ENCODE results near the gene C9.
"Not testable (repeated sequence)": the region's sequence is repeated elsewhere in the genome, so short reads cannot be mapped to it uniquely, and the experiment has no call there.

Gene C9

DNA sequence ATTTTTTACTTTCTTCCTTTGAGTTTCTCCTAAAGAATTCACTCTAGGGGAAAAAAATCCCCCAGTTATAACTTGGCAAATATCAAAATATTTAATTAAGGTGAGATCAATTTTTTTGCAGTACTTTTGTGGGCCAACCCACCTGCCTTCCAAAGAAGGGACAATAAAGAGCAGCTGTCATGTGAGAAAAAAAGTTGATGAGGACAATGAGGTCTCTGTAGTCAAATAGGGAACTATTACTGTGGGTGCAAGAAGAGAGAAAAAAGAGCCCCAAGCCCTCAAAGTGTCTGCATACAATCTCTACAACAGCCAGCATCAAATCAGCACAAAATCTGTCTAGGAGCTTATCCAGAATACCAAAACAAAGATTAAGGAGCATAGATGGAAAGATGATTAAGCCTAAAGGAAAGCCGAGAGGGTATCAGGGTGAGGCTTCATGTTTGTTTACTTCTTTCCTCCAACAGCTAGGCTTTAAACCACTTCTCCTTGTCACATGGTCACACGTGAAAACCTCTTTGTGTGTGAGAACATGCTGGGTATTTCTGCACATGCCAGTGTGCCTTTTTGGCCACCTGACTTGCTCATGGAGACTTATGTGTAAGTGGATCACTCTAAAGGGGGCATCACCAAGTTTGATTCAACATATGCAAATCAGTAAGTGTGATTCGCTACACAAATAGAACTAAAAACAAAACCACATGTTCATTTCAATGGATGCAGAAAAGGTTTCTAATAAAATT is 125.8 kb downstream of the C9 start:
- Mint-ChIP-seq H3K36me3 (peaks cover 13% of the 10 kb centered on the region), H3K4me1 (ENCODE audit: low read depth) (peaks cover 2% of the 10 kb centered on the region), H3K27me3 (no peaks in the 10 kb centered on the region), H3K9me3 (ENCODE audit: low read depth) (peaks cover 13% of the 10 kb centered on the region), H3K27ac (no peak overlapping the region), H3K4me3 (no peak overlapping the region)

DNA sequence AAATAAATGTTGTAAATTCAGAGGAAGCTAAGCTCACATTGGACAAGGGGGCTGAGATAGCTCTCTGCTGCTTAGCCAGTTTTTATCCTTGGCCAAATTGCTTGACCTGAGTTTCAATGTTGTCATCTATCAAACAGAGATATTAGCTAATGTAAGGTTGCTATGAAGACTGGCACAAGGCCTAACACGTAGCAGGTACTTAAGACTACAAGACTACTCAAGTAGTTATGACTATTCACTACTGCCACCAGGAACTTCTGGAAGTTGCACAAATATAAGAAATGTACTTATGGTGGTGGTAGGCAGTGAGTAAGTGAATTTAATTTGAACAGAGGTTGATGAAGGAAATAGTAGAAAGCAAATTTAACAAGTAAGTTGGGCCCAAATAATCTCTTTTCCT is 127.6 kb downstream of the C9 start:
- H3K27me3 Mint-ChIP-seq, result no peaks in the 10 kb centered on the region
- H3K4me3 Mint-ChIP-seq, result no peak overlapping the region
- peaks cover 6% of the 10 kb centered on the region for H3K4me1 Mint-ChIP-seq (ENCODE audit: low read depth)
- H3K27ac Mint-ChIP-seq, result no peak overlapping the region
- peaks cover 13% of the 10 kb centered on the region for H3K9me3 Mint-ChIP-seq (ENCODE audit: low read depth)
- peaks cover 13% of the 10 kb centered on the region for H3K36me3 Mint-ChIP-seq

DNA sequence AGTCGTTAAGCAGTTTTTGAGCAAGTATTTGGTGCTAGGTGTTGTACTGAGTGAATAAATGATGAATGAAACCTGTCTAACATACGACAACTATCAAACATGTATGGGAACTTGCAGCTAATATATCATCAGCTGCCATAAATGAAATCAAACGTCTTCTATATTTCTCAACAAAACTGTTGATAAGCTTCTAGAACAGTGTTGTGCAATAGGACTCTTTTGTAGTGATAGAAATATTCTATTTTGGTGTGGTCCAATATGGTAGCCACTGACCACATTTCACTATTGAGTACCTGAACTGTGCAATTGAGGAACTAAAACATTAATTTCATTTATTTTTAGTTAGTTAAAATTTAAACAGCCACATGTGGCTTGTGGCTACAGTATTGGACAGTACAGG is 128.6 kb downstream of the C9 start:
- Mint-ChIP-seq H3K36me3 (peaks cover 9% of the 10 kb centered on the region), H3K27ac (no peak overlapping the region), H3K4me3 (no peak overlapping the region), H3K9me3 (ENCODE audit: low read depth) (peaks cover 9% of the 10 kb centered on the region), H3K4me1 (ENCODE audit: low read depth) (peaks cover 14% of the 10 kb centered on the region), H3K27me3 (no peaks in the 10 kb centered on the region)

DNA sequence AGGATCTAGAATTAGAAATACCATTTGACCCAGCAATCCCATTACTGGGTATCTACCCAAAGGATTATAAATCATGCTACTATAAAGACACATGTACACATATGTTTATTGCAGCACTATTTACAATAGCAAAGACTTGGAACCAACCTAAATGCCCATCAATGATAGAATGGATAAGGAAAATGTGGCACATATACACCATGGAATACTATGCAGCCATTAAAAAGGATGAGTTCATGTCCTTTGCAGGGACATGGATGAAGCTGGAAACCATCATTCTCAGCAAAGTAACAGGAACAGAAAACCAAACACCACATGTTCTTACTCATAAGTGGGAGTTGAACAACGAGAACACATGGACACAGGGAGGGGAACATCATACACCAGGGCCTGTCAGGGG is 129.8 kb downstream of the C9 start:
- H3K4me1 Mint-ChIP-seq (ENCODE audit: low read depth), result peaks cover 14% of the 10 kb centered on the region
- not testable (repeated sequence) for H3K4me3 Mint-ChIP-seq; H3K9me3 Mint-ChIP-seq (ENCODE audit: low read depth); H3K27me3 Mint-ChIP-seq; H3K36me3 Mint-ChIP-seq; H3K27ac Mint-ChIP-seq
